Naive thymus-derived CD4-positive, alpha-beta T cell (primary cell): ENCODE results near the gene LAMTOR2. TPM values are rescaled to one million over a fixed set of nuclear protein-coding genes. Genes with fewer than 3 reads are reported as not detected.

Experiments used
- ATAC-seq: fragments of 150-1000 bp; cut with Tn5 transposase; 2 replicates; pipeline ENCODE4 v1.10.0; 2021; ENCODE audit warnings: mild to moderate bottlenecking, moderate library complexity
- CTCF ChIA-PET: fragments of 350-600 bp; sonication (Branson Sonifier 250); formaldehyde crosslinking; loops from one replicate; lab custom pipeline; 2021; ENCODE audit warnings: antibody characterized with exemption; lab: Charles Lee
- POLR2A ChIA-PET: fragments of 350-600 bp; sonication (Branson Sonifier 250); formaldehyde crosslinking; loops from one replicate; lab custom pipeline; 2021; ENCODE audit warnings: antibody characterized with exemption, inconsistent platforms; lab: Charles Lee
- DNase-seq, 9 donors: peaks; one replicate each; pipeline versions ENCODE4 v3.0.0 to v3.0.0-alpha.2; 2020 to 2022; ENCODE audit warnings: mixed read lengths in 1 of 9
- H3K27ac ChIP-seq: one replicate; pipeline ENCODE4 v1.7.0; 2013; ENCODE audit warnings: mild to moderate bottlenecking, low read depth, low read length, moderate library complexity
- H3K27me3 ChIP-seq, 2 donors: one replicate each; pipeline ENCODE4 v1.7.0; 2013; ENCODE audit warnings: low read length in 2 of 2, mild to moderate bottlenecking in 2 of 2, moderate library complexity in 2 of 2; ENCODE audit not compliant: control insufficient read depth in 2 of 2, insufficient read depth in 2 of 2
- H3K36me3 ChIP-seq, 3 experiments: 1 replicate in 2 of 3; 2 replicates in 1 of 3; pipeline ENCODE4 v1.7.0; 2013; ENCODE audit warnings: low read length in 3 of 3, mild to moderate bottlenecking in 3 of 3, moderate library complexity in 1 of 3; ENCODE audit not compliant: insufficient read depth in 3 of 3, control insufficient read depth in 2 of 3
- H3K4me1 ChIP-seq, 2 donors: one replicate each; pipeline ENCODE4 v1.7.0; 2013; ENCODE audit warnings: low read length in 2 of 2, mild to moderate bottlenecking in 2 of 2, moderate library complexity in 1 of 2; ENCODE audit not compliant: control insufficient read depth in 2 of 2, insufficient read depth in 2 of 2
- H3K4me3 ChIP-seq: 2 replicates; pipeline ENCODE4 v1.7.0; 2013; ENCODE audit warnings: mild to moderate bottlenecking, low read length
- H3K9me3 ChIP-seq, 3 experiments: 1 replicate in 2 of 3; 2 replicates in 1 of 3; pipeline ENCODE4 v1.7.0; 2013; ENCODE audit warnings: low read length in 3 of 3; ENCODE audit not compliant: control insufficient read depth in 2 of 3
- H3K27ac Mint-ChIP-seq, 9 donors: one replicate each; pipeline ENCODE4 v1.8.0; 2020 to 2022; ENCODE audit warnings: mixed read lengths in 9 of 9, mild to moderate bottlenecking in 8 of 9, moderate library complexity in 5 of 9, inconsistent platforms in 2 of 9
- H3K27me3 Mint-ChIP-seq, 5 donors: one replicate each; pipeline ENCODE4 v1.8.0; 2021 to 2022; ENCODE audit warnings: mixed read lengths in 5 of 5, mild to moderate bottlenecking in 1 of 5
- H3K36me3 Mint-ChIP-seq, 5 donors: one replicate each; pipeline ENCODE4 v1.8.0; 2020 to 2022; ENCODE audit warnings: mixed read lengths in 5 of 5, mild to moderate bottlenecking in 3 of 5, inconsistent platforms in 1 of 5
- H3K4me1 Mint-ChIP-seq, 7 donors: one replicate each; pipeline ENCODE4 v1.8.0; 2020 to 2022; ENCODE audit warnings: mixed read lengths in 7 of 7, mild to moderate bottlenecking in 3 of 7, inconsistent platforms in 1 of 7
- H3K4me3 Mint-ChIP-seq, 10 donors: one replicate each; pipeline ENCODE4 v1.8.0; 2020 to 2022; ENCODE audit warnings: mild to moderate bottlenecking in 10 of 10, mixed read lengths in 10 of 10, moderate library complexity in 6 of 10, inconsistent platforms in 2 of 10
- H3K9me3 Mint-ChIP-seq, 11 donors: one replicate each; pipeline ENCODE4 v1.8.0; 2020 to 2022; ENCODE audit warnings: mixed read lengths in 11 of 11, mild to moderate bottlenecking in 4 of 11, inconsistent platforms in 1 of 11, moderate library complexity in 1 of 11
- intact Hi-C, 2 donors: fragments of 100-400 bp; cut with micrococcal nuclease; formaldehyde crosslinking; loops; one replicate each; pipeline ENCODE4 v1.15.1; 2023
- polyA plus RNA-seq, 2 donors: library from polyadenylated mRNA; unstranded; fragments of 300-500 nt; fragmentation: Illumina TruSeq; gene quantifications; one replicate each; pipeline ENCODE4 v1.2.3, GENCODE V29; 2021
- total RNA-seq, 6 experiments: library from RNA in 5 of 6; stranded (reverse) in 5 of 6; gene quantifications; 1 replicate in 5 of 6; 2 replicates in 1 of 6; pipeline ENCODE4 v1.2.3 and lab custom pipeline; 2021 to 2026

The LAMTOR2 gene
- total and polyA plus RNA-seq, 7 experiments from 2014 or later = 13.3 to 97.9 (median 31.2) TPM

- intact Hi-C loops = no loop called here
- peaks cover 8 to 32% (median 15%) of the 10 kb centered on the region in 7 donors for H3K4me1 Mint-ChIP-seq
- no peaks in the 10 kb centered on the region for H3K27me3 ChIP-seq
- peaks cover 0 to 19% (median 0%) of the 10 kb centered on the region in 3 experiments for H3K36me3 ChIP-seq
- no peak overlapping the region for H3K4me3 Mint-ChIP-seq
- H3K27ac ChIP-seq = no peak overlapping the region
- no peak for ATAC-seq
- H3K4me1 ChIP-seq = peaks cover 0 to 7% of the 10 kb centered on the region in 2 donors
- H3K27ac Mint-ChIP-seq = peak overlapping the region in 1 of 9 donors; percentile 21
- peaks cover 0 to 1% (median 0%) of the 10 kb centered on the region in 11 donors for H3K9me3 Mint-ChIP-seq
- CTCF ChIA-PET = no interaction called here
- POLR2A ChIA-PET = no interaction called here
- no peak for DNase-seq
- H3K4me3 ChIP-seq = no peak overlapping the region
- H3K9me3 ChIP-seq = no peaks in the 10 kb centered on the region
- H3K27me3 Mint-ChIP-seq = no peaks in the 10 kb centered on the region
- peaks cover 0 to 27% (median 7%) of the 10 kb centered on the region in 5 donors for H3K36me3 Mint-ChIP-seq
Observed at GRCh38 chr1:156048663-156049258, 5.8 kb upstream of the LAMTOR2 start.

- intact Hi-C loops = loop anchor here (5.0 to 10.0 kb wide), 8 partner anchors 287 to 963 kb away; partner anchors contain the start of genes ASH1L (in 1 of the 2), CCT3 (in 1 of the 2), CLK2 (in 1 of the 2) and DAP3 (in 1 of the 2)
- Histone ChIP-seq H3K4me1 (peaks cover 6 to 11% of the 10 kb centered on the region in 2 donors), H3K4me3 (no peak overlapping the region), H3K27ac (no peak overlapping the region), H3K9me3 (no peaks in the 10 kb centered on the region), H3K36me3 (peaks cover 0 to 16% (median 0%) of the 10 kb centered on the region in 3 experiments), H3K27me3 (no peaks in the 10 kb centered on the region)
- no peak for DNase-seq
- Mint-ChIP-seq H3K9me3 (peaks cover 0 to 1% (median 0%) of the 10 kb centered on the region in 11 donors), H3K27ac (no peak overlapping the region), H3K4me3 (peak overlapping the region in 2 of 10 donors; percentile 35 to 45), H3K27me3 (no peaks in the 10 kb centered on the region), H3K4me1 (peaks cover 13 to 33% (median 22%) of the 10 kb centered on the region in 7 donors), H3K36me3 (peaks cover 0 to 21% (median 4%) of the 10 kb centered on the region in 5 donors)
- POLR2A ChIA-PET = no interaction called here
- CTCF ChIA-PET = no interaction called here
- ATAC-seq = no peak
Observed at GRCh38 chr1:156050376-156050775, 4.2 kb upstream of the LAMTOR2 start.

- ChIA-PET POLR2A (no interaction called here), CTCF (no interaction called here)
- Histone ChIP-seq H3K9me3 (no peaks in the 10 kb centered on the region), H3K4me3 (no peak overlapping the region), H3K4me1 (peaks cover 9 to 17% of the 10 kb centered on the region in 2 donors), H3K27ac (no peak overlapping the region), H3K27me3 (no peaks in the 10 kb centered on the region), H3K36me3 (peaks cover 0 to 16% (median 0%) of the 10 kb centered on the region in 3 experiments)
- H3K4me1 Mint-ChIP-seq = peaks cover 17 to 40% (median 29%) of the 10 kb centered on the region in 7 donors
- H3K36me3 Mint-ChIP-seq = peaks cover 0 to 20% (median 4%) of the 10 kb centered on the region in 5 donors
- no peaks in the 10 kb centered on the region for H3K27me3 Mint-ChIP-seq
- intact Hi-C loops = loop anchor here (5.0 to 10.0 kb wide), 8 partner anchors 286 to 964 kb away; partner anchors contain the start of genes ASH1L (in 1 of the 2), CCT3 (in 1 of the 2), CLK2 (in 1 of the 2) and DAP3 (in 1 of the 2)
- peaks cover 0 to 1% (median 0%) of the 10 kb centered on the region in 11 donors for H3K9me3 Mint-ChIP-seq
- DNase-seq (no peak), ATAC-seq (no peak)
- peak overlapping the region in 4 of 10 donors; percentile 1 to 44 (median 38) for H3K4me3 Mint-ChIP-seq
- H3K27ac Mint-ChIP-seq = peak overlapping the region in 2 of 9 donors; percentile 48 to 79
Observed at GRCh38 chr1:156051011-156051725, 3.4 kb upstream of the LAMTOR2 start.

- CTCF ChIA-PET = interaction anchor here (0.7 to 1.1 kb wide), 4 partner anchors 10 to 149 kb away, joined by 3 to 5 read pairs (median 3); no protein-coding TSS in a partner anchor
Observed at GRCh38 chr1:156052862-156053767, 1.5 kb upstream of the LAMTOR2 start.

GRCh38 chr1:156053768-156054499 is 648 bp upstream of the LAMTOR2 start, which contains the start of gene UBQLN4:
UBQLN4 (minus strand) TSS chr1:156053798; CDS start chr1:156053701, 97 bp downstream.
- intact Hi-C loops = loop anchor here (1.0 to 10.0 kb wide), 27 partner anchors 28 to 1833 kb away; partner anchors contain the start of genes CCT3 (in 2 of the 2), FDPS (in 2 of the 2), KHDC4 (in 2 of the 2) and RIT1 (in 2 of the 2)
- Mint-ChIP-seq H3K4me3 (peak within 1 kb of the TSS; percentile 92 to 100 (median 96)), H3K4me1 (peaks cover 19 to 47% (median 35%) of the 10 kb centered on the region in 7 donors), H3K27me3 (no peaks in the 10 kb centered on the region), H3K9me3 (no peaks in the 10 kb centered on the region), H3K27ac (peak within 1 kb of the TSS; percentile 85 to 98 (median 91)), H3K36me3 (peaks cover 0 to 20% (median 8%) of the 10 kb centered on the region in 5 donors)
- DNase-seq (peak; percentile 65 to 90 (median 78)), ATAC-seq (peak; percentile 84)
- H3K9me3 ChIP-seq = no peaks in the 10 kb centered on the region
- POLR2A ChIA-PET = interaction anchor here (1.0 to 1.7 kb wide), 3 partner anchors 34 to 141 kb away, joined by 3 to 11 read pairs (median 3); partner anchors contain the start of gene SSR2
- H3K4me1 ChIP-seq = peaks cover 9 to 17% of the 10 kb centered on the region in 2 donors
- peak within 1 kb of the TSS; percentile 82 for H3K27ac ChIP-seq
- no peaks in the 10 kb centered on the region for H3K27me3 ChIP-seq
- H3K36me3 ChIP-seq = peaks cover 0 to 15% (median 0%) of the 10 kb centered on the region in 3 experiments
- H3K4me3 ChIP-seq = peak within 1 kb of the TSS; percentile 78
- CTCF ChIA-PET = interaction anchor here (0.7 to 1.1 kb wide), 3 partner anchors 77 to 150 kb away, joined by 3 to 5 read pairs (median 3); no protein-coding TSS in a partner anchor

More at GRCh38 chr1:156052862-156053767, 1.5 kb upstream of the LAMTOR2 start:
- Histone ChIP-seq H3K4me1 (peaks cover 9 to 17% of the 10 kb centered on the region in 2 donors), H3K4me3 (peak overlapping the region; percentile 54), H3K36me3 (peaks cover 0 to 15% (median 0%) of the 10 kb centered on the region in 3 experiments), H3K27ac (peak overlapping the region; percentile 82), H3K9me3 (no peaks in the 10 kb centered on the region), H3K27me3 (no peaks in the 10 kb centered on the region)
- peak; percentile 48 to 77 (median 63) for DNase-seq
- intact Hi-C loops = loop anchor here (1.0 to 10.0 kb wide), 11 partner anchors 27 to 1832 kb away; partner anchors contain the start of genes ASH1L (in 1 of the 2), CCT3 (in 1 of the 2), CLK2 (in 1 of the 2) and DAP3 (in 1 of the 2)
- Mint-ChIP-seq H3K9me3 (peaks cover 0 to under 1% (median 0%) of the 10 kb centered on the region in 11 donors), H3K27ac (peak overlapping the region; percentile 56 to 93 (median 87)), H3K4me3 (peak overlapping the region; percentile 89 to 95 (median 94)), H3K4me1 (peaks cover 20 to 47% (median 35%) of the 10 kb centered on the region in 7 donors), H3K27me3 (no peaks in the 10 kb centered on the region), H3K36me3 (peaks cover 0 to 20% (median 8%) of the 10 kb centered on the region in 5 donors)
- ATAC-seq = peak; percentile 58
- POLR2A ChIA-PET = interaction anchor here (0.5 to 1.7 kb wide), 7 partner anchors 33 to 230 kb away, joined by 3 to 11 read pairs (median 3); partner anchors contain the start of genes KHDC4, SMG5 and SSR2
